HG03108 (cell line): ENCODE data around the gene PKD1.

Experiments used
- ATAC-seq: cut with Tn5 transposase; IDR thresholded peaks from one replicate; pipeline ENCODE4 v1.9.1; 2021; ENCODE audit warnings: moderate library complexity; ENCODE audit not compliant: unreplicated experiment

The PKD1 gene

GRCh38 chr16:2078691-2079090 lies 57.0 kb downstream of the PKD1 start:
- no peak for ATAC-seq

GRCh38 chr16:2078096-2078495 lies 57.6 kb downstream of the PKD1 start:
- ATAC-seq = no peak

- ATAC-seq = no peak
Measured at GRCh38 chr16:2077696-2078095, 58.0 kb downstream of the PKD1 start.

GRCh38 chr16:2077016-2077415 lies 58.7 kb downstream of the PKD1 start:
- no peak for ATAC-seq

- no peak for ATAC-seq
Measured at GRCh38 chr16:2076072-2076865, 59.4 kb downstream of the PKD1 start.

GRCh38 chr16:2075631-2076030 lies 60.1 kb downstream of the PKD1 start:
- no peak for ATAC-seq

- ATAC-seq = no peak
Measured at GRCh38 chr16:2074071-2074470, 61.6 kb downstream of the PKD1 start.

GRCh38 chr16:2072926-2073325 lies 62.8 kb downstream of the PKD1 start:
- no peak for ATAC-seq

- no peak for ATAC-seq
Measured at GRCh38 chr16:2071454-2072202, 64.1 kb downstream of the PKD1 start.

GRCh38 chr16:2070576-2071453 lies 64.9 kb downstream of the PKD1 start:
- no peak for ATAC-seq

GRCh38 chr16:2066139-2066538 lies 69.6 kb downstream of the PKD1 start:
- no peak for ATAC-seq

- no peak for ATAC-seq
Measured at GRCh38 chr16:2064368-2064945, 71.2 kb downstream of the PKD1 start.

- no peak for ATAC-seq
Measured at GRCh38 chr16:2063861-2064260, 71.8 kb downstream of the PKD1 start.

GRCh38 chr16:2062801-2063200 lies 72.9 kb downstream of the PKD1 start:
- no peak for ATAC-seq

- ATAC-seq = no peak
Measured at GRCh38 chr16:2061526-2061925, 74.2 kb downstream of the PKD1 start.

GRCh38 chr16:2061023-2061422 lies 74.7 kb downstream of the PKD1 start:
- no peak for ATAC-seq

- no peak for ATAC-seq
Measured at GRCh38 chr16:2060346-2060745, 75.4 kb downstream of the PKD1 start.

GRCh38 chr16:2058872-2059271 lies 76.8 kb downstream of the PKD1 start:
- no peak for ATAC-seq

GRCh38 chr16:2058420-2058819 lies 77.3 kb downstream of the PKD1 start:
- ATAC-seq = no peak

- ATAC-seq = no peak
Measured at GRCh38 chr16:2057438-2057837, 78.3 kb downstream of the PKD1 start.
